ENCODE data around the gene URB1.

URB1 gene

GRCh38 chr21:32388306-32388705 lies 4.5 kb downstream of the URB1 start:
- Histone ChIP-seq H3F3A (ENCODE audit: insufficient read depth, low read length) (no peaks in the 10 kb centered on the region), H4K20me1 (ENCODE audit: insufficient read depth, low read length) (no peaks in the 10 kb centered on the region), H3K36me3 (ENCODE audit: insufficient read depth, low read length) (peaks cover 57% of the 10 kb centered on the region), H3K4me1 (ENCODE audit: insufficient read depth, low read length, severe bottlenecking) (peaks cover 32% of the 10 kb centered on the region), H3K4me3 (ENCODE audit: low read depth, low read length, poor library complexity, severe bottlenecking) (no peak overlapping the region), H3K27ac (ENCODE audit: low read depth, low read length, poor library complexity, severe bottlenecking) (peak overlapping the region; percentile 25), H3K9me2 (ENCODE audit: low read depth, low read length) (no peaks in the 10 kb centered on the region), H2AFZ (ENCODE audit: low read length) (no peak overlapping the region), H3K9me3 (ENCODE audit: low read length) (no peaks in the 10 kb centered on the region), H3K27me3 (ENCODE audit: insufficient read depth, low read length) (no peaks in the 10 kb centered on the region), H3K79me2 (ENCODE audit: insufficient read depth, low read length) (peaks cover 60% of the 10 kb centered on the region), H3K9ac (ENCODE audit: low read length) (no peak overlapping the region), H3K4me2 (ENCODE audit: low read length) (peak overlapping the region; percentile 0; the same call in 1 of the 2 replicates)
- no peak for TF ChIP-seq CTCF (IDR thresholded peaks at IDR 0.05; ENCODE audit: low read length)

- no peaks in the 10 kb centered on the region for H3K27me3 ChIP-seq (ENCODE audit: insufficient read depth, low read length)
- no peak overlapping the region for H3K4me2 ChIP-seq (ENCODE audit: low read length)
- H3K9me3 ChIP-seq (ENCODE audit: low read length): no peaks in the 10 kb centered on the region
- H3K4me1 ChIP-seq (ENCODE audit: insufficient read depth, low read length, severe bottlenecking): peaks cover 29% of the 10 kb centered on the region
- no peak for TF ChIP-seq EZH2 (IDR thresholded peaks at IDR 0.05; ENCODE audit: borderline replicate concordance, low read length)
- no peak for TF ChIP-seq CTCF (IDR thresholded peaks at IDR 0.05; ENCODE audit: low read length)
- no peak overlapping the region for H3K9ac ChIP-seq (ENCODE audit: low read length)
- H3F3A ChIP-seq (ENCODE audit: insufficient read depth, low read length): no peaks in the 10 kb centered on the region
- no peaks in the 10 kb centered on the region for H3K9me2 ChIP-seq (ENCODE audit: low read depth, low read length)
- peaks cover 69% of the 10 kb centered on the region for H3K36me3 ChIP-seq (ENCODE audit: insufficient read depth, low read length)
- no peaks in the 10 kb centered on the region for H4K20me1 ChIP-seq (ENCODE audit: insufficient read depth, low read length)
- no peak overlapping the region for H3K27ac ChIP-seq (ENCODE audit: low read depth, low read length, poor library complexity, severe bottlenecking)
- no peak overlapping the region for H2AFZ ChIP-seq (ENCODE audit: low read length)
- no peak overlapping the region for H3K4me3 ChIP-seq (ENCODE audit: low read depth, low read length, poor library complexity, severe bottlenecking)
- peaks cover 55% of the 10 kb centered on the region for H3K79me2 ChIP-seq (ENCODE audit: insufficient read depth, low read length)
Observed at GRCh38 chr21:32387151-32387550, 5.7 kb downstream of the URB1 start.

GRCh38 chr21:32386195-32386870 lies 6.5 kb downstream of the URB1 start:
- no peaks in the 10 kb centered on the region for H4K20me1 ChIP-seq (ENCODE audit: insufficient read depth, low read length)

More at GRCh38 chr21:32386195-32386870, 6.5 kb downstream of the URB1 start:
- H3F3A ChIP-seq (ENCODE audit: insufficient read depth, low read length): no peaks in the 10 kb centered on the region
- no peak overlapping the region for H3K9ac ChIP-seq (ENCODE audit: low read length)
- H3K4me3 ChIP-seq (ENCODE audit: low read depth, low read length, poor library complexity, severe bottlenecking): no peak overlapping the region
- no peak overlapping the region for H3K4me2 ChIP-seq (ENCODE audit: low read length)
- H3K9me2 ChIP-seq (ENCODE audit: low read depth, low read length): no peaks in the 10 kb centered on the region
- TF ChIP-seq CTCF (IDR thresholded peaks at IDR 0.05; ENCODE audit: low read length) (no peak), EZH2 (IDR thresholded peaks at IDR 0.05; ENCODE audit: borderline replicate concordance, low read length) (no peak)
- peaks cover 73% of the 10 kb centered on the region for H3K36me3 ChIP-seq (ENCODE audit: insufficient read depth, low read length)
- H3K79me2 ChIP-seq (ENCODE audit: insufficient read depth, low read length): peaks cover 47% of the 10 kb centered on the region
- no peak overlapping the region for H2AFZ ChIP-seq (ENCODE audit: low read length)
- H3K9me3 ChIP-seq (ENCODE audit: low read length): no peaks in the 10 kb centered on the region
- H3K27me3 ChIP-seq (ENCODE audit: insufficient read depth, low read length): no peaks in the 10 kb centered on the region
- peaks cover 21% of the 10 kb centered on the region for H3K4me1 ChIP-seq (ENCODE audit: insufficient read depth, low read length, severe bottlenecking)
- H3K27ac ChIP-seq (ENCODE audit: low read depth, low read length, poor library complexity, severe bottlenecking): no peak overlapping the region
